BLaER1 treated with 17β-estradiol and CSF1 and Interleukin-3, amounts not matched to agents 10 nM and 100 nM (cell line): Measurements from ENCODE around the gene KCTD1.

Experiments used
- H3K27ac ChIP-seq, 11 experiments: shearing (Covaris generic); formaldehyde crosslinking; 2 replicates each; pipeline ENCODE4 v1.8.1; 2022
- H3K27me3 ChIP-seq, 11 experiments: shearing (Covaris generic); formaldehyde crosslinking; 2 replicates each; pipeline ENCODE4 v1.8.1; 2022
- H3K36me3 ChIP-seq, 11 experiments: shearing (Covaris generic); formaldehyde crosslinking; 2 replicates each; pipeline ENCODE4 v1.8.1; 2022
- H3K4me1 ChIP-seq, 10 experiments: shearing (Covaris generic); formaldehyde crosslinking; 2 replicates each; pipeline ENCODE4 v1.8.1; 2022
- H3K4me2 ChIP-seq, 11 experiments: shearing (Covaris generic); formaldehyde crosslinking; 2 replicates each; pipeline ENCODE4 v1.8.1; 2022
- H3K4me3 ChIP-seq, 10 experiments: shearing (Covaris generic); formaldehyde crosslinking; 2 replicates each; pipeline ENCODE4 v1.8.1; 2022
- H3K9ac ChIP-seq, 11 experiments: shearing (Covaris generic); formaldehyde crosslinking; 2 replicates each; pipeline ENCODE4 v1.8.1; 2022
- H3K9me3 ChIP-seq, 11 experiments: shearing (Covaris generic); formaldehyde crosslinking; replicated peaks in 1 of 11; 2 replicates each; pipeline ENCODE4 v1.8.1; 2022
- H4K20me1 ChIP-seq, 11 experiments: shearing (Covaris generic); formaldehyde crosslinking; 2 replicates each; pipeline ENCODE4 v1.8.1; 2022
- Cebpa-rat ChIP-seq, 11 experiments: shearing (Covaris generic); IDR thresholded peaks; 2 replicates each; pipeline ENCODE4 v1.8.1; 2022

Gene KCTD1

GRCh38 chr18:26482569-26482968 is 65.8 kb downstream of the KCTD1 start:
- H3K36me3 ChIP-seq = no peaks in the 10 kb centered on the region
- H3K4me1 ChIP-seq = no peaks in the 10 kb centered on the region
- TF ChIP-seq Cebpa-rat (IDR thresholded peaks at IDR 0.05) = no peak
- no peaks in the 10 kb centered on the region for H3K9me3 ChIP-seq
- no peak overlapping the region for H3K9ac ChIP-seq
- H3K4me3 ChIP-seq = no peak overlapping the region
- H3K27ac ChIP-seq = no peak overlapping the region
- H3K4me2 ChIP-seq = no peak overlapping the region
- H4K20me1 ChIP-seq = no peaks in the 10 kb centered on the region; a peak in 1 of 22 replicates
- no peaks in the 10 kb centered on the region for H3K27me3 ChIP-seq

GRCh38 chr18:26480897-26481795 is 67.2 kb downstream of the KCTD1 start:
- H4K20me1 ChIP-seq = no peaks in the 10 kb centered on the region; a peak in 1 of 22 replicates
- no peak overlapping the region for H3K4me2 ChIP-seq
- H3K36me3 ChIP-seq = no peaks in the 10 kb centered on the region
- no peaks in the 10 kb centered on the region for H3K4me1 ChIP-seq
- H3K27me3 ChIP-seq = no peaks in the 10 kb centered on the region
- H3K27ac ChIP-seq = no peak overlapping the region
- no peaks in the 10 kb centered on the region for H3K9me3 ChIP-seq
- H3K4me3 ChIP-seq = no peak overlapping the region
- no peak overlapping the region for H3K9ac ChIP-seq
- TF ChIP-seq Cebpa-rat (IDR thresholded peaks at IDR 0.05) = no peak

GRCh38 chr18:26479681-26480079 is 68.7 kb downstream of the KCTD1 start:
- no peak overlapping the region for H3K9ac ChIP-seq
- H3K4me1 ChIP-seq = no peaks in the 10 kb centered on the region

GRCh38 chr18:26479065-26479680 is 69.2 kb downstream of the KCTD1 start:
- Histone ChIP-seq H4K20me1 (no peaks in the 10 kb centered on the region; a peak in 1 of 22 replicates), H3K4me3 (no peak overlapping the region), H3K9ac (no peak overlapping the region), H3K9me3 (no peaks in the 10 kb centered on the region), H3K27ac (no peak overlapping the region), H3K36me3 (no peaks in the 10 kb centered on the region), H3K4me1 (no peaks in the 10 kb centered on the region), H3K4me2 (no peak overlapping the region), H3K27me3 (no peaks in the 10 kb centered on the region)
- TF ChIP-seq Cebpa-rat (IDR thresholded peaks at IDR 0.05) = no peak

More at GRCh38 chr18:26479681-26480079, 68.7 kb downstream of the KCTD1 start:
- no peak overlapping the region for H3K4me2 ChIP-seq
- no peaks in the 10 kb centered on the region for H3K36me3 ChIP-seq
- no peaks in the 10 kb centered on the region; a peak in 1 of 22 replicates for H4K20me1 ChIP-seq
- H3K27me3 ChIP-seq = no peaks in the 10 kb centered on the region
- TF ChIP-seq Cebpa-rat (IDR thresholded peaks at IDR 0.05) = no peak
- no peaks in the 10 kb centered on the region for H3K9me3 ChIP-seq
- no peak overlapping the region for H3K27ac ChIP-seq
- H3K4me3 ChIP-seq = no peak overlapping the region

GRCh38 chr18:26477828-26478466 is 70.4 kb downstream of the KCTD1 start:
- no peak overlapping the region for H3K9ac ChIP-seq
- no peaks in the 10 kb centered on the region; a peak in 1 of 22 replicates for H4K20me1 ChIP-seq
- no peak overlapping the region for H3K4me3 ChIP-seq
- no peaks in the 10 kb centered on the region for H3K27me3 ChIP-seq
- no peaks in the 10 kb centered on the region for H3K36me3 ChIP-seq
- no peak for TF ChIP-seq Cebpa-rat (IDR thresholded peaks at IDR 0.05)
- H3K4me1 ChIP-seq = no peaks in the 10 kb centered on the region
- H3K4me2 ChIP-seq = no peak overlapping the region
- H3K9me3 ChIP-seq = no peaks in the 10 kb centered on the region
- H3K27ac ChIP-seq = no peak overlapping the region

GRCh38 chr18:26476697-26477096 is 71.7 kb downstream of the KCTD1 start:
- Histone ChIP-seq H3K36me3 (no peaks in the 10 kb centered on the region), H3K27me3 (no peaks in the 10 kb centered on the region), H4K20me1 (no peaks in the 10 kb centered on the region; a peak in 1 of 22 replicates), H3K9me3 (no peaks in the 10 kb centered on the region), H3K9ac (no peak overlapping the region), H3K4me3 (no peak overlapping the region), H3K27ac (no peak overlapping the region), H3K4me1 (no peaks in the 10 kb centered on the region), H3K4me2 (no peak overlapping the region)
- no peak for TF ChIP-seq Cebpa-rat (IDR thresholded peaks at IDR 0.05)

GRCh38 chr18:26474542-26474941 is 73.8 kb downstream of the KCTD1 start:
- Histone ChIP-seq H3K27me3 (no peaks in the 10 kb centered on the region), H3K4me1 (peaks cover 0 to 14% (median 11%) of the 10 kb centered on the region in 10 experiments; a peak in 13 of 20 replicates), H3K4me2 (no peak overlapping the region), H3K4me3 (no peak overlapping the region), H3K9ac (no peak overlapping the region), H4K20me1 (no peaks in the 10 kb centered on the region), H3K36me3 (no peaks in the 10 kb centered on the region), H3K27ac (no peak overlapping the region), H3K9me3 (no peaks in the 10 kb centered on the region)
- TF ChIP-seq Cebpa-rat (IDR thresholded peaks at IDR 0.05) = no peak

GRCh38 chr18:26473672-26474071 is 74.7 kb downstream of the KCTD1 start:
- Histone ChIP-seq H4K20me1 (no peaks in the 10 kb centered on the region), H3K27ac (no peak overlapping the region), H3K4me2 (no peak overlapping the region), H3K4me1 (peaks cover 0 to 19% (median 14%) of the 10 kb centered on the region in 10 experiments; a peak in 13 of 20 replicates), H3K27me3 (no peaks in the 10 kb centered on the region), H3K36me3 (no peaks in the 10 kb centered on the region), H3K9ac (no peak overlapping the region), H3K9me3 (no peaks in the 10 kb centered on the region), H3K4me3 (no peak overlapping the region)
- no peak for TF ChIP-seq Cebpa-rat (IDR thresholded peaks at IDR 0.05)

GRCh38 chr18:26471826-26472225 is 76.5 kb downstream of the KCTD1 start:
- no peak for TF ChIP-seq Cebpa-rat (IDR thresholded peaks at IDR 0.05)
- no peak overlapping the region for H3K27ac ChIP-seq
- H3K4me2 ChIP-seq = no peak overlapping the region
- H3K4me3 ChIP-seq = no peak overlapping the region
- H3K36me3 ChIP-seq = no peaks in the 10 kb centered on the region
- no peaks in the 10 kb centered on the region for H3K9me3 ChIP-seq
- H3K27me3 ChIP-seq = no peaks in the 10 kb centered on the region
- H3K4me1 ChIP-seq = peaks cover 0 to 19% (median 14%) of the 10 kb centered on the region in 10 experiments; a peak in 13 of 20 replicates
- H4K20me1 ChIP-seq = no peaks in the 10 kb centered on the region
- no peak overlapping the region for H3K9ac ChIP-seq
